Stimulated activated naive CD4-positive, alpha-beta T cell treated with Interleukin-2 at 50 U/mL for 16 hours (primary cell): ENCODE data around the gene ERRFI1.

Experiments
- DNase-seq: peaks from one replicate; lab custom pipeline; 2025; lab: John Stamatoyannopoulos, UW

The ERRFI1 gene

DNA sequence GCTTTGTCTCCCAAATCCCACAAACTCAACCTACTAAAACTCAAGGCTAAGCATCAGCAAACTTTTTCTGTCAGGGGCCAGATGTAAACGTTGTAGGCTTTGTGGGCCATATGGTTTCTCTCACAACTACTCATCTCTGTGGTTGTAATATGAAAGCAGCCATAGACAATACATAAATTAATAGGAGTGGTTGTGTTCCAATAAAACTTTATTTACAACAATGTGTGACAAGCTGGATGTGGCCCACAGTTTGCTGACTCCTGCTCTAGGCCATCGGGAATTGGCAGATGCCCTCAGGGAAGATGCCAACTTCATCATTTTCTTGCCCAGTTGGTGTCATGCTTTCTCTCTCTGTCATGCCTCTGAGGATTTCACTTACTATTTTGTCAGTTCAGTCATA lies 17.5 kb upstream of the ERRFI1 start:
- no peak for DNase-seq

DNA sequence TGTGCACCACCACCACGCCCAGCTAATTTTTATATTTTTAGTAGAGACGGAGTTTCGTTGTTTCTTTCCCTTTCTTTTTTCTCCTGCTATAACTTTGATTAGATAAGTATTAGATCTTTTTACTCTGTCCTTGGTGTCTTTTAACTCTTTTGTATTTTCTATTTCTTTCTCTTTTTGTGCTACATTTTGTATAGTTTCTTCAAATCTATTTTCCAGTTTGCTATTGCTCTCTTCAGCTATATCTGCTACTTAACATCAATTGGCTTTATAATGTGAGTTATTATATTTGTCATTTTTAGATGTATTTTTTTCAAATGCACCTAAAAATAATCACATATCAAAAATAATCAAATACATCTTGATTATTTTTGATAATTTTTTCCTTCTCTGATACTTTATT lies 16.0 kb upstream of the ERRFI1 start:
- DNase-seq: no peak

DNA sequence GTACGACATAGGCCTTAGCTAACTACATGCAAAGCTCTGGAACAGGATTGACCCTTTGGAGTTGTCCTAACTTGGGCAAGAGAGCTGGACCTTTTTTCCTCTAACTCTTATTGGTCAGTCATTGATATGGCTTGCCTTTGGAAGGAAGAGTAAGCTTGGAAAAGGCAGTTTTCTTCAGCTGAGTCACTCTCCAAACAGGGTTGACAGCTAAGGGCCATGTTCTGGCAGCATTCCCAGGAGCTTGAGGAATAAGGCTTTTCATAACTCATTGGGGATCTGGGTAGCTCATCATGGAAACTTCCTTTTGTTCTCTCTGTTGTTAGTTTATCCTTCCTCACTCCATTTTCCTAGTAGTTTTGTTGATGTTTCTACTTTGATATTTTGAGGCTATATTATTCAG lies 14.5 kb upstream of the ERRFI1 start:
- no peak for DNase-seq

DNA sequence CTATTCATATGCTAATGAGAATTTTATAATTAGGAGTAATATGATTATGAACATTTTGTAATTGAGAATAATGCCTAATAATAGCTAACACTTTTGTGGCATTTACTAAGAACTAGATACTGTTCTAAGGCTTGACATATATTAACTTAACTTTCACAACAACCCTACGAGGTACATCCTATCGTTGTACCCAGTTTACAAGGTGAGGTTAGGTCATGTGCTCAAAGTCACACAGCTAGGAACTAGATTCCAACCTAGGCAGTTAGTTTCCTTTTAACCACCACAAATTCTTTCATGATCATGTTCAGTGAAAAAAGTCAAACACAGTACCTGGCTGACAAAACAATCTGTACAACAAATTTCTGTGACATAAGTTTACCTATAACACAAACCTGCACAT lies 13.0 kb upstream of the ERRFI1 start:
- DNase-seq: no peak

DNA sequence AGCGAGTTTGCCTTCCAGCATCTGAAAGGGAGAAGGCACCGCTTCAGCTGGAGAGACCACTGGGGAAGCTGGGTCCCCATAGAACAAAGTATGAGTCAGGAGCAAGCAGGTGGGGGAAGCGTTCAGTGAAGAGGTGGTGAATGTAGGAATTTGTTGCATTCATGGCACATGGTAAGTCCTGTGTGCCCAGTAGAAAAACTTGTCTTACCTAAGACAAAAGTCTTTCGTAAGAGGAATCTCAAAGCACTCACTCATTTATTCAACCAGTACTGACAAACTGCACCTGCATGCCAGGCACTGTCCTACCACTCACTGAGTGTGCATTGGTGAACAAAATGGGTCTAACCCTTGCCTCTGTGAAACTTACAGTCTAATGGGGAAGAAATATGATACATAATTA lies 9.2 kb upstream of the ERRFI1 start:
- DNase-seq: no peak

DNA sequence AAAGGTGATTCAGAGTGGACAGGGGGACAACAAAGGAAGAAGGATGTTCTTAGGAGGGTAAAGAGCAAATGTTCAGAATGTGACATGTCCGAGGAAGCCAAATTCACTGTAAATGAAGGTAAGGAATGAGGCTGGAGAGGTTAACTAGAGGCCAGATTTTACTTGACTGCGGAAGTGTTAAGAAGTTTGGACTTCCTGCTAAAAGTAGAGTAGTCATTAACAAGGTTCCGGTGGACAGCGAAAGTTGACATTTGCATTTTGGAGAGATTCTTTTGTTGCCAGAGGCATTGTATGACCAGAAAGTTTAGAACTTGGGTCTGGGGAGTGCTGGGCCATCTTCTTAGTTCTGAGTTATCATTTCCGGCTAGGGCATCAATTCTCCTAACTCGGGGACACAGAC lies 7.2 kb upstream of the ERRFI1 start:
- DNase-seq: no peak

DNA sequence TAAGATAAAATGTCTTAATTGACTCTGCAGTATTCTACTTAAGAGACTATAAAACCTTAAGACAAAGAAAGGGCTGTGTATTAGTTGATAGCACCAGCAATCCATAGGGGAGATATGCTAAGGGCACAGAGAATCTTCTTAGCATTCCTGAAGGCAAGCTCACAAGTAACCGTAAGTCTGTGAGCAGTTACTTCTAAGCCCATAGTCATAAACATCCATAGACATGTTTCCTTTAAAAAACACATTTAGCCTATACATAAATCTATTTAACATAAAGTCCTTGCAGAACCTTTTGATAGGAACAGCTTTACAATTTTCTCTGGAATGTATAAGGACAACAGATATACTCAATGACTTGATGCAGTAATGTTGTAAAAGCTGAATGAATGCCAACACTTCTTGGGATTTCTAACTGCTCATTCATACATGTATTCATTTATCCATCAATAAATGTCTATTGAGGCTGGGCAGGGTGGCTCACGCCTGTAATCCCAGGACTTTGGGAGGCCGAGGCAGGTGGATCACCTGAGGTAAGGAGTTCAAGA lies 6.3 kb upstream of the ERRFI1 start:
- no peak for DNase-seq

DNA sequence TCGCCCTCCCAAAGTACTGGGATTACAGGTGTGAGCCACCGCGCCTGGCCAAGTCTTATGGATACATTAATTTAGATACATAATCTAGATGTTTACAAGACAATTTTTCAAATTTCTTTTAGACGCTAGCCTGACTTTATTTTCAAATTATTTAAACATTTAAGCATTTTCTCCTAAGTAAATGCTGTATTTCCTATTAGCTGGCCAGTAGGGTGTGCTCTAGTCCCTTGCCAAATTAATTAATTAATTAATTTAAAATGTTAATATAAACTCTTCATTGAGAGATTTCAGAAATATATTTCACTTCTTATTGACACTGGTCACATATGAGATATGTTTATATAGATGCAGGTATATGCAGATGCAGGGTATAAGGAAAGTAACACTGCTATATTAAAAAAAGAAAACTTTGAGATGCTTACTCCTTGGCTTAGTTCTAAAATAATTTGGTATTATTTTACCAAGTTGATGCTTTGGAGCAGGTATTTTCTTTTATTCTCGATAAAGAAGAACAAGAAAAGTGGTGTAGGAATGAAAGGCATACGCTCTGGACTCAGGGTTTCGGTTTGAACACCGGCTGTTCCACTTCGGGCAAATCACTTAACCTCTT lies 5.2 kb upstream of the ERRFI1 start:
- no peak for DNase-seq

DNA sequence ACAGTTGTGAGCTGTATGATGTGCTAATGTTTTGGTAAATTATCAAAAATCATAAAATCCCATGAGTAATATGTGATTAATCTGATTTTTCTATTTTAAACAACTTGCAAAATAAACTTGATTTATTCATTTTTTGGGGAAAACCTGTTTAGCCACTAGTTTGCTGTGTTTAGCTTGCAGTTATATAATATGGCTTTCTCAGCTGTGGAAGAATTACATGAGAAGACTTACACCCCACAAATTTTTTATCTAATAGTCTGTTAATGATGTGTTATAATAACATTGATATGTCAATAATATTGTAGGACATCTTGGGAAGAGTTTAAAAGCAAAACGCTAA lies 2.4 kb upstream of the ERRFI1 start:
- DNase-seq: no peak

DNA sequence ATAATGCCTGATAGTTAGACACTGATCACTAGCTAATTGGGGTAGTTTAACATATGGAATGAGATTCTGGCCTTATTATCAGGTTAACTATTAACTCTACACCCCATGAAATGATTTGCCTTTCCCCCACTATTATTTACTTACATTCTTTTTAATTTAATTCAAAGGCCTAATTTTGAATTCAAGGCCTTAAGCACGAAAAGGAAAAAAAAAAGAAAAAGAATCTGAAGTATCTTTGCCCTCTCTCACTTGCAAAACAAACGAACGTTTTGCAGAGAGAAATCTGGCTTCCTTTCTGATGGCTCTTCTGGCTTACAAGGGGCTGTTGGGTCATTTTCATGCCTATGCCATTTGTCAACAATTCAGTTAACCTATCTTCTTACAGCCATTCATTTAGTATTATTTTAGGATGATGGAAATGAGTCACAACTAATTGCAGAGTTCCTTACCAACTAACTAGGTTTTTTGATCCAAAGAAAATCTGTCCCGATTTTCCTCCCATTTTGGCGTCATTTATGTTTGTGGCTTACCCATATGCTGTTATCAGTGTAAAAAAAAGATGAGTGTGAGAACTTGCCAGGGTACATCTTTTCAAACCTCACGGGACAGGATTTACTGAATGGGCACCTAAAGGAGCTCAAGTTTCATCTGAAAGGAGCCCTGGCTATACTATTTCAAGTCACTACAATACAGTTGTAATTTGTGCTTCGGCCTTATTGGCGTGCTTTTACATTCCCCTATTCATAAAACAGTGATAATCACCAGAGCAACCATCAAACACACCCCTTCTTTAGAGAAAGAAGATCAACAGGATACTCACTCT lies 1.9 kb upstream of the ERRFI1 start:
- no peak for DNase-seq

DNA sequence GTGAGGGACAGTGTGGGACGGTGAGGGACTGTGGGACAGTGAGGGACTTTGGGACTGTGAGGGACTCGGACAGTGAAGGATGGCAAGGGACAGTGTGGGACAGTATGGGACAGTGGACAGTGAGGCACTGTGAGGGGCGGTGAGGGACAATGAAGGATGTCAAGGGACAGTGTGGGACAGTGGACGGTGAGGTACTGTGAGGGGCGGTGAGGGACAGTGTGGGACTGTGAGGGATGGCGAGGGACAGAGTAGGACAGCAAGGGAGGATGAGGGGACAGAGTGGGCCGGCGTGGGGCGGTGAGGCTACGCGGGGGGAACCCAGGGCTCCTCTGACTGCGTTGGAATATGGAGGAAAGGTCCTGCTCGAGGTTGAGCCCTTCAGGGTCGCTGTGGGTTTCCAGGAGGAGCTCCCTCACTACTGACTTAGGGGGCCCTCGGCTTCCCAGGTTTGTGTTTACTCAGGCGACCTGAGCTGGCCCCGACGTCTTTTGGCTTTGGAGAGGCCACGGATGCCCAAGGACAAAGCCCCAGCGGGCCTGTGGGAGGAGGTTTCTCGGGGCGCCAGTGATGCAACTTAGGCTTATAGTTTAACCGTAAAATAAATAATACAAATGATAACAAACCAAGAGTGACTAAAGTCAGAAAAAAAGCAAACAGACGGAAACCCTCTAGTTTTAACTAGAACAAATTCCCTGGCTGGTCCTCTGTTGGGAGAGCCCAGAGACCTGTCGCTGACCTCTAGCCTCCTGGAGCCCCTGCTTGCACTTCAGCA lies 1.1 kb upstream of the ERRFI1 start:
- DNase-seq: no peak

DNA sequence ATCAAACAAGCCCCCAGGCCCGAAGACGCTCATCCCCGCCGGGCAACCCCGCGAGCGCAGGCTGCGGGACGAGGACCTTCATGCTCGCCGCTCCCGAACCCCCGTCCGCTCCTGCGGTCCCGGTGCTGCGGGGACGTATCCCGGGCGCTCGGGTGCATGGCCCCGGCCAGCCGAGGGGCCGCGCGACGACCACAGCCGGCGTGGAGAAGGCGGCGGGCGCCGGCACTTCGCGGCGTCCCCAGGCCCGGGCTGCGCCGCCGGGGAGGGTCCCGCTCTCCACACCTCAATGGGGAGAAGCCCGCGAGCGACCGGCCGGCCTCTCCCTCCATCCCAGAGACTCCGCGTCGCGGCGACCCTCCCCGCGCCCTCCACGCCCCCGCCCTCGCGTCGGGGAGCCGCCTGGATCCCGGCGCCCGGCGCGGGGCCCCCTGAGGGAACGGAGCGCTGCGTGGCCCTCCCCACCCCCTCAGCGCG lies 401 bp downstream of the ERRFI1 start:
- no peak for DNase-seq

DNA sequence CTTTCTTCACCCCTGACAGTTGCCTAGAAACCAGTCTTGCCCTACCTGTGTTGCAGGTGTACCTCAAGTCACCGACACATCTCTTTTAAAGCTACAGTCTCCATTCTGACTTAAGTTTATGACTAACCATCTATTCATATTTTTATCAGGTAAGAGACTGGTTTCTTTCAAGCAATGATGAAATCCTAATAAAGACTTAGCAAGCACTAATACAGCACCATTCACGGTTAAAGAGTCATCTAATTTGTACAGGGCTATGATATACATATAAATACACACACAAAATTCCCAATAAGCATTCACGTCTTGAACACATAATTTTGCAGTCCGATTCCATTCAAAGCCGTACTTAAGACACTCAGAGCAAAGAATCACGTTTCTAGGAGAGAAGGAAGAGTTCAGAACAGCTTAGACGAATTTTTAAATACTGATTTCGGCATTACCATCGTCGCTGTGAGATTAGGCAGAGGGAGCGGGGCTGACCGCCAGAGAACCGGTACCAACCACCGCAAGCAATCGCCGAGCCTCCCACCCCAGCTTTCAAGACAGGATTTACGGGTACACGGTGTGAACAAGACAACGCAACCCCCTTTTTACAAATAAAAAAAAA lies 943 bp downstream of the ERRFI1 start:
- DNase-seq: no peak

DNA sequence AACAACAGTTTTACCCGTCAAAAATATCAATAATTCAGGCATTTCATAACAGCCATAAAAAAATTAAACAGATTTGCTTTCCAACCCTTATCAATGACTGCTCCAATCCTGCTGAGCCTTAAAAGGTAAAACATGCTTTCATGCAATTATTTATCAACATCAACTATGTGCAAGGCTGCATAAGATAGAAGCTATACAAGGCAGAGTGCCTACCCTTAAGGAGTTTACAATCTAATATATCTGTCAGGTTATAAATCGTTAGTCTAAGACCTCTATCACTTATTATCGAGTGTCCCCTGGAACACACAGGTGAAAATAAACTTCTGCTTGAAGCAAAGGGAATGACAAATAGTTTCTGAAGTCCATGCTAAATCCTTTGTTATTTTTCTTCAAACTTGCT lies 1.8 kb downstream of the ERRFI1 start:
- DNase-seq: no peak

DNA sequence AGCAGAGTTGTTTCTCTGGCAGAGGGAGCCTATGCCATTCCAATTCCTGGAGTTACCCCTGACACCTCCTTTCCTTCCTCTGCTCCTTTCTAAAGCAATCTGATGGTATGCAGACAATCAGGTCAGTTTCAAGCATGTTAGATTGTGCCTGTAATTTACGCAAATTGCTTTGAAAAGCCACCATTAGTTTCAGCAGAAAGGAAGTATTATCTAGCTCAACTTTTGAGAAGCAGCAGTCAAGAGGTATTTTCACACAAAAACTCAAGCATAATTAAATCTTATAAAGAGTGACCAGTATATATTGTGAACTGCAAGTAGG lies 2.2 kb downstream of the ERRFI1 start:
- DNase-seq: no peak

DNA sequence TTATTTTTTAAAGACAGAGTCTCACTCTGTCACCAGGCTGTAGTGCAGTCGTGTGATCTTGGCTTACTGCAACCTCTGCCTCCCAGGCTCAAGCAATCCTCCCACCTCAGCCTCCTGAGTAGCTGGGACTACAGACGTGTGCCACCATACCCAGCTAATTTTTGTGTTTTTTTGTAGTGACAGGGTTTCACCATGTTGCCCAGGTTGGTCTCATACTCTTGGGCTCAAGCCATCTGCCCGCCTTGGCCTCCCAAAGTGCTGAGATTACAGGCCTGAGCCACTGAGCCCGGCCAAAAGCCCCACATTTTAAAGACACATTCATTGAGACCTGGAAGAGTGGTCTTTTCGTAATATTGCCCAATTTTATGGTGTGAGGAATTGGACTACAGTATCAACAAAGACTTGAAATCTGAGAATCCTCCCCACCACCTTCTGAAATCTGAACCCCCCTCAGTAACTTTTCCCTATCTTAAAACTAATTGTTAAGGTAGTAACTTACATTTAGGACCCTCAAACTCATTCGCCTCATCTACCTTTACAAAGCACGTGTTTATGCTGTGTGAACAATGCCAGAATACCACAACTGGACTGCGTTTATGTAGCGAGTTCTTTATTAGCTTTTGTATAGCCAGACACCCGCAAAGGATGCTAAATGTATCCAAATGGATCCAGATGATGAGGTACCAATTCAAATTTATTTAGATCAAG lies 2.7 kb downstream of the ERRFI1 start:
- no peak for DNase-seq

DNA sequence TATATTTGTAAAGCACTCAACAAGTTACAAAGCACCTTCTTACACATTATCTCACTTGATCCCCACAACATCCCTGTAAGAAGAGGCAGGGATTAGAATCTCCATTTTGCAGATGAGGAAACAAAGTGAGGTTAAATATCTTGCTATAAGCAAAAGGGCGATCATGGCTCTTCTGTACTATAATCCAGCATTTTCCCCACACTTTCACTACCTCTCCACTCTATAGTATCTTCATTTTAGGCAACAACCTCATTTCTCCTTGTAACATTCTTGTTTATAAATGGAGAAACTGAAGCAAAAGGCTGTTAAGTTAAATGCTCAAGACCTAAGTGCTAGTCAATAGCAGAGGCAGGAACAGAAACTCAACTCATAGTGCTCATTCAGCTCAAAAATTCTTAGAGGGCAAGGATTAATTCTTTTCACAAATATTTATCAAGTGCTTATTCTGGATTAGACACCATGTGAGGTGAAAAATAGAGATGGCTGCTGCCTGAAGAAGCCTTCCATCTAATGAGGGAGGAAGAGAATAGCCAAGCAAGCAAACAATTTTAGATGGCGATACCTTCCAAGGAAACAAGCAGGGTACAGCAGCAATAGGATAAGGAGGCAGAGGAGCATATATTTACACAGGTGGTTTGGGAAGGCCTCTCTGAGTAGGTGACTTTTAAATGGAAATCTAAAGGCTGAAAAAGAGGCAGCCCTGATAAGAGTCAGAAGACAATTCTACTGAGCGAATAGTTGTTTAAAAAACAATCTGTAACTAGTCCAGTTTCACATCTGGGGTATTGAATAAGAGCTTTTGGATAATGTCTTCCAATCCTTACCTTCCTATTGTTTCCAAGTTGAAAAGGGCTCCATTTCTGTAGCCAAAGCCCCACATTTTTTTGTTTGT lies 3.5 kb downstream of the ERRFI1 start:
- no peak for DNase-seq

DNA sequence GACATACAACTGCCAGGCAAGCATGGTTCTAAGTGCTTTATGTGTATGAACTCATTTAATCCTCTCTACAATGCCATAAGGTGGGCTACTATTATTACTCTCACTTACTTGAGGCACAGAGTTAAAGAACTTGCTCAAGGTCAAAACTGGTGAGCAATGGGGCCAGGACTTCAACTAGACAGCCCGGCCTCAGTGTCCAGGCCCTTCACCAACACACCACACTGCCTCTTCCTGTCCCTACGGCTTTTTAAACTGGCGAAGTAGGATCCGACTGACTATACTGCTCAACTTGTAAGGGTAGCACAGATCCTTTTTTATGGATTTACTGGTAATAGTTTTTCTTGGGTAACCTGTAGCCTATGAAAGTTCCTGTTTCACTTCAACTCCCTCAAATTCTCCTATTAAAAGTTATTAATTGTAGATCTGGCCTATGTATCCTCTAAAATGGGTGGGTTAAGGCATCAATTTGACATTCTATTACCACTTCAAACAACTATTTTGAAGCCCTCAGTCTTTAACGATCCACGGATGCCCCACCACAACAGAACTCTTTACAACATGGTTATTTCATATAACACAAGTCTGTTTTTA lies 4.3 kb downstream of the ERRFI1 start:
- no peak for DNase-seq

DNA sequence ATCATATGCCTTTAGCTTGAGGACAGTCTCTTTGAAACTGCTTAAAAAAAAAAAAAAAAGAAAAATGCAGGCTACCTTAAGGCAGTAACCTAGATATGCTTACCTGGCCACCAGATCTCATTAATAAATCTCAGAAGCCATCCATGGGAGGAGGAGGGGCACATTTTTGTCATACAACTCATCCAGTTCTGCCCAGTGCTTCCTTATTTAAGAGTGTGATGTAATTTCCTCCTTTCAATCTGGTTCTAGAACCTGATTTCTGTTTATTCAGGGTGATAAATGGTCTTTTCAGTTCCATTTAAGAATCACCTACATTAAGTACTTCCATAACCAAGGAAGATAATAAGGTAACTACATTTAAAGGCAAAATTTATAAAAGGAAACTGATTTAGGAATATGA lies 6.1 kb downstream of the ERRFI1 start:
- no peak for DNase-seq

DNA sequence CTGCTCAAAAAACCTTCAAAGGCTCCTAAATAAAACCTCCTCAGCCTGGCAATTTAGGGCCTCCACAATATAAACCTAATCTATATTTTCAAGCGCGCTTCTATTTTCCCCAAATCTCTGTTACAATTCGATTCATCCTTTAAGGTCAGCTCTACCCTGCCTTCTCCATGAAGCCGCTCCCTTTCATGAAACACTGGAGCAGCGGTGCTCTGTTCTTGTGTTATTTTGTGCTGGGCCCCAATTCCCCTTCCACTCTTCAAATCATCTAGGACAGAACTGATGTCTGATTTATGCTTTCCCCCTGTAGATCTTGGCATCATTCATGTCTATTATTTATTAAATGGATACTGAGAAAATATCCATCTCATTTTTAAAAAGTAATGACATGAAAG lies 6.9 kb downstream of the ERRFI1 start:
- DNase-seq: no peak
